GM19455 (cell line): ENCODE data around the gene ADAM17.
"Not testable (repeated sequence)": the region's sequence is repeated elsewhere in the genome, so short reads cannot be mapped to it uniquely, and the experiment has no call there.

Source experiments
- ATAC-seq: cut with Tn5 transposase; IDR thresholded peaks from one replicate; pipeline ENCODE4 v1.9.1; 2021; ENCODE audit not compliant: unreplicated experiment

Gene ADAM17

DNA sequence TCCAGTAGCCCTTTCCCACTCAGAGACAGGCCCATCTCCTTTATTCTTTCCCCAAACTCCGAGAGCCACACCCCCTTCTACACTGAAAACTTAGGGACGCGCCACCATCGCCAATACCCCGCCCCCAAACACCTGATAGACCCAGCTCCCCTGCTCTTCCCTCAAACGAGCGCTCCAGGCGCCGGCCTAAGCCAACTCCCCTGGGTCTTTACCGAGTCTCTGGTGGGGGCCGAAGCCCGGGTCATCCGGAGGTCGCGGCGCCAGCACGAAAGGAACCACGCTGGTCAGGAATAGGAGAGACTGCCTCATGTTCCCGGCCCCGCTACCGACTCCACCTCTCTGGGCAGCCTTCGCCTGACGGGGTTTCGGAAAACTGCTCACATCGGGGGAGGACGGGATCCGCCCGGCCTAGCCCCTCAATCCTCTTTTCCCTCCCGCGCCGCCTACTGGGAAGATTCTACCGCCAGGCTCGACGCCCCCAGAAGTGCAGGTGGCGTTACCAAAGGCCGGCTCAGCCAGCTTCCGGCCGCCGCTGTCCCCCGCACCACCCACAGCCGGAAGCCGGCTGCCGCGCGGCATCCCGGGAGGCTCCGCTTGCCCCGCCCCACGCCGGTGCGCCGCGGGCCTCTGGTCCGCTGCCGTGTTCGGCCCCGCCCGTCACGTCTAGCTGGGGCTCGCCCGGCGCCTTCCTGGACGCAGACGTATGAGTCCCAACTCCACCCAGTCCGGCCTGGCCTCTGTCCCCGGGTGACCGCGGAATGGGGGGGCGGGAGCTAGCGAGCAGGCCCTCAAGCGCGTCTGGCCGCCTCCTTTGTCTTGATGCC, at the start of gene ADAM17:
ADAM17 (minus strand) TSS at position 534 of the 824 bp plus-strand sequence; CDS start at position 309, 225 bp downstream.
- peak; percentile 92 for ATAC-seq

DNA sequence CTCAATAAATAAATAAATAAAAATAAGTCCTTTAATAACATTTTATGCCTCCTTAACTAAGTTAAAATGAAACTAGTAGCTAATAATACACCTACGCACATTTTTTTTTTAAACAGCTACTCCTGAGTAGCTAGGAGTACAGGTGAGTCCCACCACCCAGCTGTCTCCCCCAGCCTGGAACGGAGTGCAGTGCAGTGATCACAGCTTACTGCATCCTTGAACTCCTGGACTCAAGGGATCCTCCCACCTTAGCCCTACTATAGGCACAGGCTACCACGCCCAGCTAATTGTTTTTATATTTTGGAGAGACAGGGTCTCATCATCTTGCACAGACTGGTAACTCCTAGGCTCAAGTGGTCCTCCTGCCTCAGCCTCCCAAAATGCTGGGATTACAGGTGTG, 46.8 kb upstream of the ADAM17 start:
- no peak for ATAC-seq

DNA sequence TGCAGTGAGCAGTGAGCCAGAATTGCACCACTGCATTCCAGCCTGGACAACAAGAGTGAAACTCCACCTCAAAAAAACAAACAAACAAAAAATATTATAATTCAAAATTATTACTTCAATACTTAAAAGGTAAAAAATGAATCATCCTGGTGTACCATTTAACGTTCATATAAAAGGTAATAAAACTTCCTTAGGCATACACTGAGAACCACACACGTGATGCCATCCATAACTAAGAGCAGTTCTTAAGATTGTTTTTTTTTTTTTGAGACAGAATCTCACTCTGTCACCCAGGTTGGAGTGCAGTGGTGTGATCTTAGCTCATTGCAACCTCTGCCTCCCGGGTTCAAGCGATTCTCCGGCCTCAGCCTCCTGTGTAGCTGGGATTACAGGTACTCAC, 45.8 kb upstream of the ADAM17 start:
- ATAC-seq: no peak

DNA sequence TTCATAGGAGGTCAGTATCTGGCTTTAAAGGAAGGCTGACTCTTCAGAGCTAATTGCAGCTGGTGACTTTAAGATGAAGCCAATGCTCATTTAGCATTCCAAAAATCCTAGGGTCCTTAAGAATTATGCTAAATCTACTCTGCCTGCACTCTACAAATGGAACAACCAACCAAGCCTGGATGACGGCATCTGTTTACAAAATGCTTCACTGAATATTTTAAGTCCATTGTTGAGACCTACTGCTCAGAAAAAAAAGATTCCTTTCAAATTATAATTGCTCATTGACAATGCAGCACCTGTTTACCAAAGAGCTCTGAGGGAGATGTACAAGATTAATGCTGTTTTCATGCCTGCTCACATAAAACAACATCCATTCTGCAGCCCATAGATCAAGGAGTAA, 43.8 kb upstream of the ADAM17 start:
- ATAC-seq: no peak

DNA sequence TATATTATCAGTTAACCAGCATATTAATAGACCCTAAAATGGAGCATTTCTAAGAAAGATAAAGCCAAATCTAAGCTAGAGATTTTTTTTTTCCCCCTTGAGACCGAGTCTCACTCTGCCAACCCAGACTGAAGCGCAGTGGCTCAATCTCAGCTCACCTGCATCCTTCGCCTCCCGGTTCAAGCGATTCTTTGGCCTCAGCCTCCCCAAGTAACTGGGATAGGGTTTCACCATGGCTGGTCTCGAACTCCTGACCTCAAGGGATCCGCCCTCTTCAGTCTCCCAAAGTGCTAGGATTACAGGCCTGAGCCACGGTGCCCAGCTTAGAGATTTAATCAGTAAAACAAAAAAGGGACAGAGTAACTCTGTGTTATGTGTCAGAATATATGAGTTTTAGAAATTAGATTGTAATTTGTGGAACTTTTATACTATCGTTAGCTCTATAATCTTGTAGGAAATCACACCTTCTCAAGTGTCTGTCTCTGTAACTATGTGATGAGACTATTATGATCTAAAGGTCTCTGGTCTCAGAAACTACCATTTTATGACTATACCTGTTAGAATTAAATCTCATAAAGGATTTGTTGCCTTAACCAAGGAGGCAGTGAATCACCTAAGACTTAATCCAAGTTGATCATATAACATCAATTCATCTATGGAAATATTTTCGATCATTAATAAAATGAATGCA, 41.1 kb upstream of the ADAM17 start:
- no peak for ATAC-seq

DNA sequence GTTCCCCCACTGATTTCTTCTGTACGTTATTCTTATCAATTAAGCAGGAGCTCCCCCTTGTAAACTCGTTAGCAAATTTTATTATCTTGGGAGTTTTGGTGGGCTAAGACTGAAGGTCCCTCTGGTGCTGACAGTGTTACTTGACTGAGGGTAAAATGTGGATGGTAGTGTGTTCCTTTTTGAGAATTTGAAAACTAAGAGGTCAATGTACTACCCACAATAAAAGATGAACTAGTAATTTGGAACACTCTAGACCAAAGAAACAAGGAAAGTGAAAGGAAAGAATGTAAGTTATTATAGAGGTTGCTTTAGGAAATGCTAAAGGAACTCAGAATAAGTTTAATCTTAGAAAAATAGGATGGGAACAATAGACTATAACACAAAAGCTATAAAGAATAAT, 40.1 kb upstream of the ADAM17 start:
- ATAC-seq: no peak

DNA sequence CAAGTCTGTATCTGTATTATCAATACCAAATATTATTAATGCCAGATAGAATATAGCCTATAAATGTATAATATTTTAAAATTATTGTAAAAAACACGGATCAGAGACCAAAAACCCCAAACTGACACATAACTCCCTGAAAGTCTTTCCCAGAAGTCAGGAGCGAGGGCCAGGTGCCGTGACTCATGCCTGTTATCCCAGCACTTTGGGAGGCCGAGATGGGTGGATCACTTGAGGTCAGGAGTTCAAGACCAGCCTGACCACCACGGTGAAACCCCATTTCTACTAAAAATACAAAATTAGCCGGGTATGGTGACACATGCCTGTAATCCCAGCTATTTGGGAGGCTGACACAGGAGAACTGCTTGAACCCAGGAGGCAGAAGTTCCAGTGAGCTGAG, 39.6 kb upstream of the ADAM17 start:
- not testable (repeated sequence) for ATAC-seq

DNA sequence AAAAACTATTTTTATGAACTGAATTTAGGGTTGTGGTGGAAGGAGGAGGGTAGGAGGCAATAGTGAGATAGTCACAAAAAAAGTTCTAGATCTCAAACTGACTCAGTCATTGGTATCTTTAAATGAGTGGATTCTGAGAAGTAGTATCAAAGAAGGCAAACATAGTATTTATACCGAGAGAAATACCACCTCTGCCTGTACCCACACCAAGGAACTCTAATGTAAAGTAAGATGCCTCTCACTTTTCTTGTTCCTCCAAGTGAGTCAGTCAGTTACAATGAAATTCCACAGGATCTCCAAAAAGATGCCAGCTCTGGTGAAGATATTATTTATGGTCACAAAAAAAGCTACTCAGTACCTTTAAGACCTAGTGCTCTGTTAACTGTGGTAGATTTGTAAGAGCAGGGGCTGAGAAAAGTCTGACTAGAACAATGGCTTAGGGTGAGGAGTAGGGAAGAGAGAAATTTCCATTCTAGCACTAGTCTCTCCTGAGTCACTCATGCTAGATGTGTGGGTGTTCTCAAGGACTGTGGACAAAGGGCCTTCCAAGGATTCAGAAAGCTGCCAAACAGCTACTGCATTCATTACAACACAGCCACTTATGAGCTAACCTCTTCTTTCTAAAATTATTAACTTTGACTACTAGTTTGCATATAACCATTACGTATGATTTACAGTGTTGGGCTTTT, 38.9 kb upstream of the ADAM17 start:
- ATAC-seq: no peak

DNA sequence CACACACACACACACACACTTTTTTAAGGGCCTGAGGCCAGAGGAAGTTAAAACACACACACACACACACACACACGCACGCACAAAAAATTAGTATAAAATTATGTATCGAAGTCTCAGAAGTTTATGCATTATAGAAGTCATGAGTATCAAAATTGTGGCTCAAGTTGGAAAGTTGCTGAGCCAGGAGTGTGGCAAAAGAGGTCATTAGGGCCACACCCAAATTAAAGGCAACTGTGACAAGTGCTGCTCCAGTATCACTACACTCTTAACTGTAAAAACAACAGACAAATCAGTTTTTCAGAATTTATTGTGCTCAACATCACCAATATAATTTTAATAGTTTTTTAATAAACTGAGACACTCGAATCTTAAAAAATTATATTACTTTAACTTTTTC, 38.3 kb upstream of the ADAM17 start:
- no peak for ATAC-seq

DNA sequence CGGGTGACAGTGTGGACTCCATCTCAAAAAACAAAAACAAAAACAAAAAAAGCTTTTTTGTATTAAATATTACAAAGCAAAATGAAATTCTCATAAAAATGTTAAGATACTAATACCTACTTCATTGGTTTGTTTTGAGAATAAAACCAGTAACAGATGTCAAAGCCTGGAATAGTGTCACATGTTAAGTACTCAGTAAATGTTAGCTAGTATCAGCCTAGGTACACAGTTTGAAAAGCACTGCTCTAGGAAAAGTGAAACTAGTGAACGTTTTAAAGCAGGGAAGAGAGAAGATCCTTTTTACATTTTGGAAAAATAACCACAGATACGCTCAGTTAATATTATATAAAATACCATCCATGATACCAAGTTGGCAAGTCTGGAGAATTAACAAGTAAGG, 37.1 kb upstream of the ADAM17 start:
- no peak for ATAC-seq

DNA sequence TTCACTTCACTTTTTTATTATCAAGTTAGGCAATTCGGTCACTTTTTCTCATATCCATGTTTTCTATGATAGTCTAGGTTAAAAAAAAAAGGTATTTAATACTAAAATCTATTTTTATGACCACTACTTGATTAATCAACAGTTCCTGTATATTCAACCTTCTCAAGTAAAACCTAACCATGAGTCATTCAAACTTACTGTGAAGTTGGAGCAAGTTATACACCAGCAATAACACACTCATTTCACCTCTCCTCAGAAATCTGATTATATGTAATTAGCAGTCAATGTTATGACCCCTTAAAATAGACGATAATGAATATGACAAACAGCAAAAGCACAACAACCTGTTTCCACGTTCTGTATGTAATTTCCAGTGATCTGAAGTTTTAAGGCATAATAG, 35.0 kb upstream of the ADAM17 start:
- no peak for ATAC-seq

DNA sequence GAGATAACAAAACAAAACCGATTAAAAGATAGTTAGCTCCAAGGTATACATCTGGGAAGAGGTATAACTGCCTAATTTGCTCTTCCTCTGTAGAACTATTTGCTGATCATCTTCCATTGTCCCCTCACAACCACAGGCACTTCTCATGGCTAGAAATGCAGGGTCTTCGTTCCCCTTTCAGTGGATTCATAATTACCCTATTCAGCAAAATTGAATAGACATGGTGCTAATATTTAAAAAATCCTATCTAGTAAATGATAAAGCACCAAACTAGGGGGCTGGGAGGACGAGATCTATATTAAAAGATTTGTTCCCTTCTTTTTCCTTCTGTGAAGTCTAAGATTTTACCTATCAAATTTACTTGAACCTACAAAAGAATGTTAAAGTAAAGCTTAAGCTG, 30.8 kb upstream of the ADAM17 start:
- ATAC-seq: no peak

DNA sequence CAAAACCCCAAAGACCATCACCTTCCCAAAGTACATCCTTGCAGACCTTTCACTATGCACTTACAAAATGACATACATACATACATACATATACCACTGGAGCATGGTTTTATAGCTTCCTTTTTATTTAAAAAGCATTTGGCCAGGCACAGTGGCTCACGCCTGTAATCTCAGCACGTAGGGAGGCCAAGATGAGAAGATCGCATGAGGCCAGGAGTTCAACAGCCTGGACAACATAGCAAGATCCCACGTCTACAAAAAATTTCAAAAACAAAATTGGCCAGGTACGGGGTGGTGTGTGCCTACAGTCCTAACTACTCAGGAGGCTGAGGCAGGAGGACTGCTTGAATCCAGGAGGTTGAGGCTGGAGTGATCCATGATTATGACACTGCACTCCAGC, 29.9 kb upstream of the ADAM17 start:
- ATAC-seq: no peak

DNA sequence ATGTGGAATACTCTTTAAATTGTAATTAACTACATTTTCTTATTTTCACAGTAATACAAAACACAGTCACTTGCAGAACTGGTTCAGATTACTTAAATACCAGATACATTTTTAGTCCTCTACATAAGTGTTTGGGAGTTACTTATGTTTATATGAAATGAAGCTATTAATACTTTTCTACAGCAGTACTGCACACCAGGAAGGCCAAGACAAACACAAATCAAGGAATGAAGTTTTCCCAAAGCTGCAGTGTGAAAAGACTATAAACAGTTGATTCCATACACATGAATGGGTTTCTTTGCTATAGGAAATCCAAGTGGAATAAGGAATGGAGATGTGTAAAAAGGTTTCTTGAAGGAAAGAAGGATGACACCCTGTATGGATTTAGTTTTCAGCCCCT, 29.3 kb upstream of the ADAM17 start:
- ATAC-seq: not testable (repeated sequence)

DNA sequence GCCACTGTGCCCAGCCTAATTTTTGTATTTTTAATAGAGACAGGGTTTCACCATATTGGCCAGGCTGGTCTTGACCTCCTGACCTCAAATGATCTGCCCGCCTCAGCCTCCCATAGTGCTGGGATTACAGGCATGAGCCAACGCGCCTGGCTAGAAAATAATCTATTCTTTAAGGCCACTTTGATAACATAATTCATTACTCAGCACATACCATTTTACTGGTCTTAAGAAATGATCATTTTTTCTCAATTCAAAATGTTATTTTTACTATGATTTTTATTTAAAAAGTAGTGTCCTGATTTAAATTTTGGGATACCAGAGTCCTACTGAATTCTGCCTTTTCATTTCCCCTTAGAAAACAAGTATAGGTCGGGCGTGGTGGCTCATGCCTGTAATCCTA, 27.0 kb upstream of the ADAM17 start:
- no peak for ATAC-seq

DNA sequence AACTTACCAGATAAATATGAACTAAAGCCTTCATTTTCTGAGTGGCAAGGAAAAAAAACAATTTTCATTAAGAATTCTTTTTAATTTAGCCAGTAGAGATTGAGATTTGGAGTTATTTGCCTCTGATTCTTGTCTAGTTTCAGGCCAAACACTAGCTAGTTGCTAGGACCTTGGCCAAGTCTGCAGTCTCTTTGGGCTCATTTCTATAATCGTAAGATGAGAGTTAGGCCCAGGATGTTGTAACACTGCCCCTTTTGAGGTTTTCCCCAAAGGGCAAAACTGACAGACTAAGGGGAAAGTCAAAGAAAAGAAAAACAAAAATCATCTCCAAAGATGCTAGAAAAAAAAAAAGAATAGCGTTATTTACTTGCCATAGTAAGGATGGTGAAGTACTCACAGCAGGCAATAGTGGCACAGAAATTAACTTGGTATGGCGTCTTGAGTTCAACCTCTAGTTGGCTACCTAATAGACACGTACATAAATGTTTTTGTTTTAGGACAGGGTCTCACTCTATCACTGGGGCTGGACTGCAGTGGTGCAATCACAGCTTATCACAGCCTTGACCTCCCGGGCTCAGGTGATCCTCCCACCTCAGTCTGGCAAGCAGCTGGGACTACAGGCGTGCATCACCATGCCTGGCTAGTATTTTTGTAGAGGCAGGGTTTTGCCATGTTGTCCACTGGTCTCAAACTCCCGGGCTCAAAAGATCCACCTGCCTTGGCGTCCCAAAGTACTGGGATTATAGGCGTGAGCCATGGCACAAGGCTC, 23.0 kb upstream of the ADAM17 start:
- no peak for ATAC-seq

DNA sequence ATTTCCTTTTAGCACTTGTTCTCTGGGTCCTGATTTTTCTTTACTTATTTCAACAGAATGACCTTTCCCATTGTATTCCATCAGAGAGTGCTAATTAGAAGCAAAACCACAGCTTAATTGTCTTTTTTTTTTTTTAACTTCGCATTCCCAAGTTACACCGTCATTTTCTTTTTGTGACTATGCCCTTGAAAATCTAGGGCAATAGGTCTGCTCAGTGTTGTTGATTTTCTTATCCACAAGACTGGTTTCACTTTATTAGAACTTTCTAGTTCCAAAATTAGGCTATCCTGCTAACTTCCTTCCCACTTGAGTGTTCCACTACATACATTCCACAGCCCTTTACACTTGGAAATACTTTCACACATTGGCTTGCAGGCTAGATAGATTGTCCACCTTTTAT, 18.7 kb upstream of the ADAM17 start:
- ATAC-seq: no peak

DNA sequence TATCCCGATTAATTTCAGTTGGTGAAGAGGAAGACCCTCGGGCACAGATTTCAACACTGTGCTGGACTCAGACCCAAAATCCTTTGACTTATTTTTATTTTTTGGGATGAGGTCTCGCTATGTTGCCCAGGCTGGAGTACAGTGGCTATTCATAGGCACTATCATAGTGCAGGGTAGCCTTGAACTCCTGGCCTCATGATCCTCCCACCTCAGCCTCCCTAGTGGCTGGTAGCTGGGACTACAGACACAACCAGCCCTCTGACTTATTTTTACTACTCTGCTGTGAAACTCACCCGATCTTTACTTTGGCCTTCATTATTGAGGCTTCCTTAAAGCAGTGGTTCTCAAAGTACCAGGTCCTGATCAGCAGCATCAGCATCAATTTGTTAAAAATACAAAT, 18.2 kb upstream of the ADAM17 start:
- no peak for ATAC-seq

DNA sequence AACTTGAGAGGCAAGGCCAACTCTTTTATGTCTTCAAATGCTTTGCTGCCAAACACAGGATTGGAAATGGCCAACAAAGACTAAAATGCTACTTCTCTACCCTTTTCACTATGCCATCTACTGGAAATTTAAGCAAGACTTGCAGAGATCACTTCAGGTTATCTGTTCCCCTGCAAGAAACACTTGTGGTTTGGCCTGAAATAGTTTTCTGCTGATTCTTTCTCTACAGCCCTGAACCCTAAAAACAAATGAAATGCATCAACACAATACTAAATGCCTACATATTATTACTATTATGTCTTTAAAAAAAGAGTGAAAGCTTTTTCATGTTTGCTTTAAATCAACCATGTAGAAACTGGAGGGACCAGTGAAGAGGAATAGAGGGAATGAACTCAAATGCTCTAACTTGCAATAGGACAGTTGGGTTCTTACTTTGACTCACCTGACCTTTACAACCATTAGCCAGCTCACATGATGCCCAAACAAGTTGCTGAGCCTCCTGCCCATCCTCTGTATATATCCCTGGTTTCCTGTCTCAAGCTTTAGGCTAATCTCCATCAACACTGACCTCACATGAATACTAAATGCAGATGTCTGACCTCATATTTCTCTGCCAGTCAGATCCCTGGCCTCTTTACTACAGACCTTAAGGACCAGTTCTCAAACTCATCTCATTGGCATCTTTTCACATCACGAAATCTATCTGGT, 17.5 kb upstream of the ADAM17 start:
- ATAC-seq: no peak

DNA sequence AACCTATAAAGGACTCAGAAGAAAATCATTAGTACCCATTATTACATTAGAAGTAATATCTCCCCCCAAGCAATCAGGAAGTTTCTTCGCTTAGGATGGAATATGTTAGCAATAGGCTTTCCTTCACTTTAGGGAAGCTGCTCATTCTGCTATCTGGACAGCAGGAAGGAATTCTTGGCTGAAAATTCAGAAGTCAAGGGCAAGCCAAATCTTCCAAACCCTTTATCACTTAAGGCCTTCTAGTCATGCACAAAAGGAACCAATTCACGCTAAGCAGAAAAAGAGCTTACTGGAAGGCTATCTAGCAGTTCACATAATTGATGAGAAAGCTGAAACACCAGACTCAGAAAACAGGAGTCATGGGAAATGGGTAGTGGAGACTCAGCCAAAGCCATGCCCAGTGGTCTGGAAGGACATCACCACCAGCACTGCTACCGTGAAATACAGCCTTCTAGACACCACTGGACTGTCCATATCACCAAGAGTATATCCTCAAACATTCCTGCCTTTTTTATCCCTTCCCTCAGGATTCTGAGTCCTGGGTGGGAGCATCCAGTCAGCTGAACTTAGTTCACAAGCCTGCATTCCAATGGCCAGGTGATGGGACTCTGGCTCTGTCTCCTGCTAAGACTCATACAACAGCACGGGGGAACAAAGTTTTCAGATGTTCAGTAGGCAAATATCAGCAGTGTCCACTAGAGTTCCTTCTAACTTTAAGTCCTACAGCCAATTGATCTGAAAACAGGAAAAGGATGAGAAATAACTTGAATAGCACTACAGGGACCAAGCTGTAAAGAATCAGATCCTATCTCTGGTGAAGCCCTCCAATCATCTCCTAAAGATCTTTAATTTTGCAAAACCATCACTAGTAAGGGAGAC, 14.8 kb upstream of the ADAM17 start:
- ATAC-seq: no peak
